Measurements from ENCODE around the gene REV3L. TPM values are rescaled to one million over a fixed set of nuclear protein-coding genes. Genes with fewer than 3 reads are reported as not detected.

The REV3L gene
- total RNA-seq, 1 donor from 2014 or later = 19.7 TPM

DNA sequence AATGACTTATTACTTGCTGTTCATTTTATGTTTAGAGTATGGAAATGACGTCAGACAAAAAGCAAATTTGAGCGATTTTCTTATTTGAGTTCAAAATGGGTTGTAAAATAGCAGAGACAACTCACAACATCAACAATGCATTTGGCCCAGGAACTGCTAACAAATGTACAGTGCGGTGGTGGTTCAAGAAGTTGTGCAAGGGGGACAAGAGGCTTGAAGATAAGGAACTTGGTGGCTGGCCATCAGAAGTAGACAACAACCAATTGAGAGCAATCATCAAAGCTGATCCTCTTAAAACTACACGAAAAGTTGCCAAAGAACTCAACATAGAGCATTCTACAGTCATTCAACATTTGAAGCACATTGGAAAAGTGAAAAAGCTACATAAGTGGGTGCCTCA lies 43.8 kb downstream of the REV3L start:
- no peaks in the 10 kb centered on the region for H3K9me3 Mint-ChIP-seq (ENCODE audit: unreplicated experiment)
- H3K4me1 Mint-ChIP-seq (ENCODE audit: unreplicated experiment) = peaks cover 12% of the 10 kb centered on the region
- H3K4me3 Mint-ChIP-seq (ENCODE audit: unreplicated experiment) = no peak overlapping the region
- TF ChIP-seq, protein P1, sequence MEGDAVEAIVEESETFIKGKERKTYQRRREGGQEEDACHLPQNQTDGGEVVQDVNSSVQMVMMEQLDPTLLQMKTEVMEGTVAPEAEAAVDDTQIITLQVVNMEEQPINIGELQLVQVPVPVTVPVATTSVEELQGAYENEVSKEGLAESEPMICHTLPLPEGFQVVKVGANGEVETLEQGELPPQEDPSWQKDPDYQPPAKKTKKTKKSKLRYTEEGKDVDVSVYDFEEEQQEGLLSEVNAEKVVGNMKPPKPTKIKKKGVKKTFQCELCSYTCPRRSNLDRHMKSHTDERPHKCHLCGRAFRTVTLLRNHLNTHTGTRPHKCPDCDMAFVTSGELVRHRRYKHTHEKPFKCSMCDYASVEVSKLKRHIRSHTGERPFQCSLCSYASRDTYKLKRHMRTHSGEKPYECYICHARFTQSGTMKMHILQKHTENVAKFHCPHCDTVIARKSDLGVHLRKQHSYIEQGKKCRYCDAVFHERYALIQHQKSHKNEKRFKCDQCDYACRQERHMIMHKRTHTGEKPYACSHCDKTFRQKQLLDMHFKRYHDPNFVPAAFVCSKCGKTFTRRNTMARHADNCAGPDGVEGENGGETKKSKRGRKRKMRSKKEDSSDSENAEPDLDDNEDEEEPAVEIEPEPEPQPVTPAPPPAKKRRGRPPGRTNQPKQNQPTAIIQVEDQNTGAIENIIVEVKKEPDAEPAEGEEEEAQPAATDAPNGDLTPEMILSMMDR (IDR thresholded peaks at IDR 0.05; ENCODE audit: unreplicated experiment) = no peak
- H3K27me3 Mint-ChIP-seq (ENCODE audit: unreplicated experiment) = peaks cover 1% of the 10 kb centered on the region
- no peak overlapping the region for H3K27ac Mint-ChIP-seq (ENCODE audit: unreplicated experiment)
- no peak for DNase-seq (ENCODE audit: low spot score)
- H3K36me3 Mint-ChIP-seq (ENCODE audit: low read depth, unreplicated experiment) = no peaks in the 10 kb centered on the region

DNA sequence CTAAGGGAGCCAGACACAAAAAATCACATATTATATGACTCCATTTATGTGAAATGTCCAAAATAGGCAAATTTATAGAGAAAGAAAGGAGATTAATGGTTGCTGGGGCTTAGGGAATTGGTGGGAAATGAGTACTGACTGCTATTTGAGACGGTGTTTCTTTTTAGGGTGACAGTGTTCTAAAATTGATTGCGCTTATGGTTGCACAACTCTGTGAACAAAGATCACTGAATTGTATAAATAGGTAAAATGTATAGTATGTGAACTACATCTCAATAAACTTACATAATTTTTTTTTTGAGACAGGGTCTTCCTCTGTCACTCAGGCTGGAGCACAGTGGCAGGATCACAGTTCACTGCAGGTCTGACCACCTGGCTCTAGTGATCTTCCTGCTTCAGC lies 45.4 kb downstream of the REV3L start:
- no peaks in the 10 kb centered on the region for H3K36me3 Mint-ChIP-seq (ENCODE audit: low read depth, unreplicated experiment)
- no peak for DNase-seq (ENCODE audit: low spot score)
- H3K4me3 Mint-ChIP-seq (ENCODE audit: unreplicated experiment) = no peak overlapping the region
- peaks cover 1% of the 10 kb centered on the region for H3K27me3 Mint-ChIP-seq (ENCODE audit: unreplicated experiment)
- TF ChIP-seq, protein P1 (IDR thresholded peaks at IDR 0.05; ENCODE audit: unreplicated experiment) = no peak
- peaks cover 9% of the 10 kb centered on the region for H3K4me1 Mint-ChIP-seq (ENCODE audit: unreplicated experiment)
- no peak overlapping the region for H3K27ac Mint-ChIP-seq (ENCODE audit: unreplicated experiment)
- no peaks in the 10 kb centered on the region for H3K9me3 Mint-ChIP-seq (ENCODE audit: unreplicated experiment)

DNA sequence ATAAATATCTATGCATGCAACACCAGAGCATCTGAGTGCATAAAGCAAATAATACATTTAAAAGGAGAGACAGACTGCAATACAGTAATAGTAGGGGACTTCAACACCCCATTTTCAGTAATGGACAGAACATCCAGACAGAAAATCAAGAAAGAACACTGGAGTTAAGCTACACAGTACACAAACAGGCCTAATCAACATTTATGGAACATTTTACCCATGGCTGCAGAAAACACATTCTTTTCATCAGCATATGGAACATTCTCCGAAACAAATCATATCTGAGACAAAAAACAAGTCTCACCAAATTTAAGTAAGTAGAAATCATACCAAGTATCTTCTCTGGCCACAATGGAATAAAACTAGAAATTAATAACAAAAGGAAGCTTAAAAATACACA lies 50.5 kb downstream of the REV3L start:
- Mint-ChIP-seq H3K27ac (ENCODE audit: unreplicated experiment) (no peak overlapping the region), H3K27me3 (ENCODE audit: unreplicated experiment) (no peaks in the 10 kb centered on the region), H3K4me3 (ENCODE audit: unreplicated experiment) (no peak overlapping the region), H3K9me3 (ENCODE audit: unreplicated experiment) (no peaks in the 10 kb centered on the region), H3K4me1 (ENCODE audit: unreplicated experiment) (peaks cover 5% of the 10 kb centered on the region), H3K36me3 (ENCODE audit: low read depth, unreplicated experiment) (no peaks in the 10 kb centered on the region)
- no peak for DNase-seq (ENCODE audit: low spot score)
- TF ChIP-seq, protein P1 (IDR thresholded peaks at IDR 0.05; ENCODE audit: unreplicated experiment) = no peak

DNA sequence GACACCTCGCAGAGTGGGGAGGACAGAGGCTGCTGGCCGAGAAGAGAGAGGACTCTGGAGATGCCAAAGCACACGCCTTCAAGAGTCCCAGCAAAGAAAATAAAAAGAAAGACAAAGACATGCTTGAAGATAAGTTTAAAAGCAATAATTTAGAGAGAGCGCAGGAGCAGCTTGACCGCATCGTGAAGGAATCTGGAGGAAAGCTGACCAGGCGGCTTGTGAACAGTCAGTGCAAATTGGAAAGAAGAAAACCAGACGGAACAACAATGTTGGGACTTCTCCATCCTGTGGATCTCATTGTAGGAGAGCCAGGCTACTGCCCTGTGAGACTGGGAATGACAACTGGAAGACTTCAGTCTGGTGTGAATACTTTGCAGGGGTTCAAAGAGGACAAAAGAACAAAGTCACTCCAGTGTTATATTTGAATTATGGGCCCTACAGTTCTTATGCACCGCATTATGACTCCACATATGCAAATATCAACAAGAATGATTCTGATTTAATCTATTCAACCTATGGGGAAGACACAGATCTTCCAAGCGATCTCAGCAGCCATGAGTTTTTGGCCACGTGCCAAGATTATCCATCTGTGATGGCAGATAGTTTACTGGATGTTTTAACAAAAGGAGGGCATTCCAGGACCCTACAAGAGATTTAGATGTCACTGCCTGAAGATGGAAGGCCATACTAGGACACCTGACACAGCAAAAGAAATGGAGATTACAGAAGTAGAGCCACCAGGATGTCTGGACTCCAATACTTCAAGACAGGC lies 52.2 kb downstream of the REV3L start:
- Mint-ChIP-seq H3K4me3 (ENCODE audit: unreplicated experiment) (no peak overlapping the region), H3K36me3 (ENCODE audit: low read depth, unreplicated experiment) (no peaks in the 10 kb centered on the region), H3K27ac (ENCODE audit: unreplicated experiment) (no peak overlapping the region), H3K9me3 (ENCODE audit: unreplicated experiment) (no peaks in the 10 kb centered on the region), H3K4me1 (ENCODE audit: unreplicated experiment) (peaks cover 5% of the 10 kb centered on the region), H3K27me3 (ENCODE audit: unreplicated experiment) (no peaks in the 10 kb centered on the region)
- DNase-seq (ENCODE audit: low spot score) = no peak
- TF ChIP-seq, protein P1 (IDR thresholded peaks at IDR 0.05; ENCODE audit: unreplicated experiment) = no peak

DNA sequence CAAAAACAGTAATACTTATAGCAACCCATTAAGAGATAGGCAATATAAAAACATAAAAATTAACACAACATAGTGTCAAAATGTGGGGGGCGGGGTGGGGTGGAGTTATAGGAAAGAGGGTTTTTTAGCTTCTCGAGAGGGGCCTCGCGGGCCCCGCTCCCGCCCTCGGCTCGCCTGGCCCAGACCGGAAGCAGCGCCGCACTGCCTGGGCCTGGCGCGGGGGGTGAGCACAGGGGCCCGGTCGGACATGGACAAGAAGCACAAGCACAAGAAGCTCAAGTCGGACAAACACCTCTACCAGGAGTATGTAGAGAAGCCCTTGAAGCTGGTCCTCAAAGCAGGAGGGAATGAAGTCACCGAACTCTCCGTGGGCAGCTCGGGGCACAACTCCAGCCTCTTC lies 53.4 kb downstream of the REV3L start:
- no peaks in the 10 kb centered on the region for H3K9me3 Mint-ChIP-seq (ENCODE audit: unreplicated experiment)
- H3K27me3 Mint-ChIP-seq (ENCODE audit: unreplicated experiment) = no peaks in the 10 kb centered on the region
- H3K36me3 Mint-ChIP-seq (ENCODE audit: low read depth, unreplicated experiment) = no peaks in the 10 kb centered on the region
- TF ChIP-seq, protein P1 (IDR thresholded peaks at IDR 0.05; ENCODE audit: unreplicated experiment) = no peak
- H3K4me1 Mint-ChIP-seq (ENCODE audit: unreplicated experiment) = peaks cover 5% of the 10 kb centered on the region
- no peak overlapping the region for H3K4me3 Mint-ChIP-seq (ENCODE audit: unreplicated experiment)
- no peak for DNase-seq (ENCODE audit: low spot score)
- no peak overlapping the region for H3K27ac Mint-ChIP-seq (ENCODE audit: unreplicated experiment)

All from endothelial cell (in vitro differentiated cells).